ENCODE results near the gene PI4KA. TPM values are rescaled to one million over a fixed set of nuclear protein-coding genes. Genes with fewer than 3 reads are reported as not detected.

Gene PI4KA
- total and polyA plus RNA-seq, 4 donors, result 19.4 to 47.5 (median 36.3) TPM

DNA sequence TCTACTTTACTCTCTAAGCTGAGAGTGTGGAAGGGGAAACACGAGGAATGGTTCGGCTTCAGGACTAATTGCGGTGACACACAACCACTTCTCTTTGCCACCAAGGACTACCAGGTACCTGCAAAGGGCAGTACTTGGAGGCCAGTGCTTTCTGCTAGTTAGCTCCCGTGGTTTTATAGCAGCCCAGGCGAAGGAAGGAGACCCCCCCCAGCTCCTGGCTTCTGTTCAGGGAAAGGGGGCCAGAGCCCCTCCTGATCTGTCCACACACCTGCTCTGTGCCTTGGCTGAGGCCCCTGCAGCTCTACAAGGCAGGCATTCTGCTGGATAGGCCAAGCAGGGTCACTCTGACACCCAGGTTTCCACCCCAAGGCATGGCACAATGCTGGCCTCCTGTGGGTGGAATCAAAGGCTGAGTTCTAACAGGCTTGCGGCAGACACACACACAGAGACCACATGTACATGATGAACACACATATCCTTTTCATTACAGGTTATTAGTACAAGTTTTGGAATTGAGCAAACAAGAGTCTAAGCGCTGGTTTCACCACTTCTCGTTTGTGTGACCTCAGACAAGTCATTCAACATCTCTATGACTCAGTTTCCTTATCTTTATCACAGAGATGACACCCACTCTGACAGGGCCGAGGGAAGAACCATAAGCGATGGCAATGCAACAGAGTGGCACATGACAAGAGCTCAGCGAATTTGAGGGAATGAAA lies 77.2 kb downstream of the PI4KA start:
- H3K9ac ChIP-seq (ENCODE audit: low read depth in 1 of 2, low read length in 2 of 2), result peak overlapping the region in 1 of 2 donors; percentile 82
- no peaks in the 10 kb centered on the region for H3K27me3 ChIP-seq (ENCODE audit: control insufficient read depth in 4 of 4, insufficient read depth in 4 of 4, low read length in 3 of 4)
- no peak for DNase-seq (ENCODE audit: low spot score)
- peak overlapping the region; percentile 79 to 90 for H3K27ac ChIP-seq (ENCODE audit: low read depth in 1 of 2, low read length in 2 of 2)
- H3K4me1 ChIP-seq (ENCODE audit: control insufficient read depth in 4 of 4, insufficient read depth in 4 of 4, low read length in 3 of 4), result peaks cover 13 to 86% (median 76%) of the 10 kb centered on the region in 4 donors
- 49% methylated on average over 11 of the region's 11 CpGs for WGBS
- no peaks in the 10 kb centered on the region for H3K9me3 ChIP-seq (ENCODE audit: control insufficient read depth in 4 of 4, low read length in 3 of 4)
- no peak overlapping the region for H3K4me3 ChIP-seq (ENCODE audit: low read depth in 1 of 3, low read length in 3 of 3)
- TF ChIP-seq HNF4G (IDR thresholded peaks at IDR 0.05) (no peak), ATF3 (IDR thresholded peaks at IDR 0.05) (no peak), CTCF (IDR thresholded peaks at IDR 0.05; ENCODE audit: low read depth, low read length, missing input control) (peak; percentile 2), MAX (IDR thresholded peaks at IDR 0.05) (no peak), NR2F2 (IDR thresholded peaks at IDR 0.05) (no peak), TAF1 (conservative IDR thresholded peaks at IDR 0.05) (no peak), SP1 (IDR thresholded peaks at IDR 0.05) (peak; percentile 39), FOXA1 (IDR thresholded peaks at IDR 0.05) (no peak), FOXA2 (IDR thresholded peaks at IDR 0.05) (no peak), JUND (IDR thresholded peaks at IDR 0.05) (no peak), RAD21 (IDR thresholded peaks at IDR 0.05) (no peak), RXRA (IDR thresholded peaks at IDR 0.05) (peak; percentile 40 to 57), EGR1 (IDR thresholded peaks at IDR 0.05; ENCODE audit: low read depth in 2 of 2) (no peak), YY1 (IDR thresholded peaks at IDR 0.05) (no peak), HNF4A (conservative IDR thresholded peaks at IDR 0.05) (peak; percentile 14 to 17)
- TF ChIP-seq, protein P1, sequence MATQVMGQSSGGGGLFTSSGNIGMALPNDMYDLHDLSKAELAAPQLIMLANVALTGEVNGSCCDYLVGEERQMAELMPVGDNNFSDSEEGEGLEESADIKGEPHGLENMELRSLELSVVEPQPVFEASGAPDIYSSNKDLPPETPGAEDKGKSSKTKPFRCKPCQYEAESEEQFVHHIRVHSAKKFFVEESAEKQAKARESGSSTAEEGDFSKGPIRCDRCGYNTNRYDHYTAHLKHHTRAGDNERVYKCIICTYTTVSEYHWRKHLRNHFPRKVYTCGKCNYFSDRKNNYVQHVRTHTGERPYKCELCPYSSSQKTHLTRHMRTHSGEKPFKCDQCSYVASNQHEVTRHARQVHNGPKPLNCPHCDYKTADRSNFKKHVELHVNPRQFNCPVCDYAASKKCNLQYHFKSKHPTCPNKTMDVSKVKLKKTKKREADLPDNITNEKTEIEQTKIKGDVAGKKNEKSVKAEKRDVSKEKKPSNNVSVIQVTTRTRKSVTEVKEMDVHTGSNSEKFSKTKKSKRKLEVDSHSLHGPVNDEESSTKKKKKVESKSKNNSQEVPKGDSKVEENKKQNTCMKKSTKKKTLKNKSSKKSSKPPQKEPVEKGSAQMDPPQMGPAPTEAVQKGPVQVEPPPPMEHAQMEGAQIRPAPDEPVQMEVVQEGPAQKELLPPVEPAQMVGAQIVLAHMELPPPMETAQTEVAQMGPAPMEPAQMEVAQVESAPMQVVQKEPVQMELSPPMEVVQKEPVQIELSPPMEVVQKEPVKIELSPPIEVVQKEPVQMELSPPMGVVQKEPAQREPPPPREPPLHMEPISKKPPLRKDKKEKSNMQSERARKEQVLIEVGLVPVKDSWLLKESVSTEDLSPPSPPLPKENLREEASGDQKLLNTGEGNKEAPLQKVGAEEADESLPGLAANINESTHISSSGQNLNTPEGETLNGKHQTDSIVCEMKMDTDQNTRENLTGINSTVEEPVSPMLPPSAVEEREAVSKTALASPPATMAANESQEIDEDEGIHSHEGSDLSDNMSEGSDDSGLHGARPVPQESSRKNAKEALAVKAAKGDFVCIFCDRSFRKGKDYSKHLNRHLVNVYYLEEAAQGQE (IDR thresholded peaks at IDR 0.05), result no peak
- TF ChIP-seq, protein P2, sequence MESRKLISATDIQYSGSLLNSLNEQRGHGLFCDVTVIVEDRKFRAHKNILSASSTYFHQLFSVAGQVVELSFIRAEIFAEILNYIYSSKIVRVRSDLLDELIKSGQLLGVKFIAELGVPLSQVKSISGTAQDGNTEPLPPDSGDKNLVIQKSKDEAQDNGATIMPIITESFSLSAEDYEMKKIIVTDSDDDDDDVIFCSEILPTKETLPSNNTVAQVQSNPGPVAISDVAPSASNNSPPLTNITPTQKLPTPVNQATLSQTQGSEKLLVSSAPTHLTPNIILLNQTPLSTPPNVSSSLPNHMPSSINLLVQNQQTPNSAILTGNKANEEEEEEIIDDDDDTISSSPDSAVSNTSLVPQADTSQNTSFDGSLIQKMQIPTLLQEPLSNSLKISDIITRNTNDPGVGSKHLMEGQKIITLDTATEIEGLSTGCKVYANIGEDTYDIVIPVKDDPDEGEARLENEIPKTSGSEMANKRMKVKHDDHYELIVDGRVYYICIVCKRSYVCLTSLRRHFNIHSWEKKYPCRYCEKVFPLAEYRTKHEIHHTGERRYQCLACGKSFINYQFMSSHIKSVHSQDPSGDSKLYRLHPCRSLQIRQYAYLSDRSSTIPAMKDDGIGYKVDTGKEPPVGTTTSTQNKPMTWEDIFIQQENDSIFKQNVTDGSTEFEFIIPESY (IDR thresholded peaks at IDR 0.05), result no peak
- H3K36me3 ChIP-seq (ENCODE audit: control insufficient read depth in 4 of 4, insufficient read depth in 3 of 4, low read depth in 1 of 4, low read length in 3 of 4), result peaks cover 0 to 22% (median 8%) of the 10 kb centered on the region in 4 donors

All from liver (tissue), 9 donors.